ENCODE measurements around the gene ARL14EPL.
"Not testable (repeated sequence)": the region's sequence is repeated elsewhere in the genome, so short reads cannot be mapped to it uniquely, and the experiment has no call there.

The ARL14EPL gene

GRCh38 chr5:116046823-116047222, 14.6 kb downstream of the ARL14EPL start:
- no peak for DNase-seq (ENCODE audit: low spot score)

DNA sequence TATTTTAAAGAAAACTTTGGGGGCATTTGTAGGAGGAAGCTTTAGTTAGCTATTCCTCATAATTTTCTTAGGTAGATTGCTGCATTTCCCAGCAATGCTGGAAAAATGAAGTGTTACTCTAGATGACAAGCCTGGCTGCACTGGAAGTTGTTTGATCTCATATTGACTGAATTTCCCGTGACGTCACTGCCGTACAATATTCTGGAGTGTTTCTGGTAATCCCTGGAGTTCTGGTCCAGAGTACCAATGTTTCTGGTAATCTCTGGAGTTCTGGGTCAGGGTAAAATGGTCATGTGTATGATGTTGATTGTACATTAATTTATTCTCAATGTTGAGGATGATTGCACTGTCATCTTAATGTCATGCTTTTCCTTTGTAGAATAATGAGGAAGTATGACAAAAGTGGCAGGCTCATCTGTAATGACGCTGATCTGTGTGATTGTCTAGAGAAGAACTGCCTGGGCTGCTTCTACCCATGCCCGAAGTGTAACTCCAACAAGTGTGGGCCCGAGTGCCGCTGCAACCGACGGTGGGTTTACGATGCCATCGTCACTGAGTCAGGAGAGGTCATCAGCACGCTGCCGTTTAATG, 26.2 kb downstream of the ARL14EPL start:
- no peak for DNase-seq (ENCODE audit: low spot score)

DNA sequence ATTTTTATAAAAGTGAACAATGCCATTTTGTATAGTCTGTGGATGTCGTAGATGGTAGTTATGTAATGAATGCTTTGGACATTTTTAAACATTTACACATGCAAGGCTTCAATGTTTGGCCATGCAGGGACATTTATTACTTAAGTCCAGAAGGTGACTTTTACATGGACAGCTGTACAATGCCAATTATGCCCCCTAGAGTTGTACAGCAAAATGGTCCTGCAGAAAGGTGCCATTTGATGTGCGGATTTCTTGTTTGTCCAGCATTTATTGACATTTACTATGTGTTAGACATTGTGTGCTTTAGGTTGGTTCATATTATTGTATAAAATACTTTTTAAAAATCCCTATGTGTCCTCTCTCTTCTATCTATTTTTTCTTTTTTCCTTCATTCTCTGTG, 30.1 kb downstream of the ARL14EPL start:
- no peak for DNase-seq (ENCODE audit: low spot score)

GRCh38 chr5:116063950-116064349, 31.7 kb downstream of the ARL14EPL start:
- no peak for DNase-seq (ENCODE audit: low spot score)

DNA sequence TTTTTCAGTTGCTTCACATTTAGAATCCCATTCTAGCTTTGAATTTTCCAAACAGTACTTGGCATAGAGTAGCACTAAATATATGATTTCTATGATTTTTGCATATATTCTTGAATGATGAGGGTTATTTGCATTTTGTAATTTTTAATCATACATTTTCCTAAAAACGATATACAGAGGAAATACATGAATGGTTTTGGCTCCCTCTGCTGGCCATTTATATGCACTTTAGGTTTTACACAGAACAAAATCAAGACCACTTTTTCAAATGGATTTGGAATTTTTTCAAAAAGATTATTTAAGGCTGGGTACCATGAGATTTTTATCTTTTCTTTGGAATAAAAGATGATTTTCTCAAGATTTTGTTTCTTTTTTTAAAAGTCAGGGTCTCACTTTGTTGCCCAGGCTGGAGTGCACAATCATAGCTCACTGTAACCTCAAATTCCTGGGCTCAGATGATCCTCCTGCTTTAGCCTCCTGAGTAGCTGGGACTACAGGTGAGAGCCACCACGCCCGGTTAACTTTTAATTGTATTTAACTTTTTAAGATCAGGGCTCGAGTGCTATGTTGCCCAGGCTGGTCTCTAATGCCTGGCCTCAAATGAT, 35.9 kb downstream of the ARL14EPL start:
- DNase-seq (ENCODE audit: low spot score): peak; percentile 77

- no peak for DNase-seq (ENCODE audit: low spot score)
Observed at GRCh38 chr5:116071211-116071610, 38.9 kb downstream of the ARL14EPL start.

GRCh38 chr5:116075191-116075831, 43.0 kb downstream of the ARL14EPL start:
- peak; percentile 65 for DNase-seq (ENCODE audit: low spot score)

GRCh38 chr5:116076496-116076895, 44.2 kb downstream of the ARL14EPL start:
- peak; percentile 78 for DNase-seq (ENCODE audit: low spot score)

- DNase-seq (ENCODE audit: low spot score): no peak
Observed at GRCh38 chr5:116078199-116078598, 45.9 kb downstream of the ARL14EPL start.

GRCh38 chr5:116084287-116084691, 52.0 kb downstream of the ARL14EPL start:
- DNase-seq (ENCODE audit: low spot score): no peak

- peak; percentile 89 for DNase-seq (ENCODE audit: low spot score)
Observed at GRCh38 chr5:116084871-116085715, 52.8 kb downstream of the ARL14EPL start, which contains the start of gene COMMD10. Gene COMMD10 (plus strand): TSS chr5:116085025.

DNA sequence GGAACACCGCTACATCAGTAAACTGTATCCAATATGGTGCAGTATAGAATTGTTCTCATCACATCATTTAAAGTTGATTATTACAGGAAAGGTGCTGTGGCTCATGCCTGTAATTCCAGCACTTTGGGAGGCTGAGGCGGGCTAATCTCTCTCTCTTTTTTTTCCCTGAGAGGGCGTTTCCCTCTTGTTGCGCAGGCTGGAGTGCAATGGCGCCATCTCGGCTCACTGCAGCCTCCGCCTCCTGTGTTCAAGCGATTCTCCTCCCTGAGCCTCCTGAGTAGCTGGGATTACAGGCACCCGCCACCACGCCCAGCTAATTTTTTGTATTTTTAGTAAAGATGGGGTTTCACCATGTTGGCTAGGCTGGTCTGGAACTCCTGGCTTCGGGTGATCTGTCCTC, 54.0 kb downstream of the ARL14EPL start:
- DNase-seq (ENCODE audit: low spot score): not testable (repeated sequence)

GRCh38 chr5:116088062-116088461, 55.8 kb downstream of the ARL14EPL start:
- DNase-seq (ENCODE audit: low spot score): no peak

DNA sequence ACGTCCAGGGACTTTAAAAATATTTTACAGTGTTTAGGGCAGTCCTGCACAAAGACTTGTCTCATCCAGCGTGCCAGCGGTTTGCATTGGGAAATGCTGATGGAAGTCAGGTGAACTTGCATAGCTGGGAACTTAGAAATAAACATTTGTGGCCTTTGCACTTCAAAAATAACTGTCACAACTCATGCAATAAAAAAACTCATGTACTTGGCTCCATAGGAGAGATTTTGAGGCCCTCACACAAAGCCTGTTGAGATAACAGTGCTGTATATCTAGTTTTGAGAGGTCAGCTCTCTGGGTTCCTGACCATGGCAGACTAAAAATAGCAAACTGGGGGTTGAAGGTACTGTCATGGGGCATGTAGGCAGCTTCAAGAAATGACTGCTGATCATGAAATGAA, 58.0 kb downstream of the ARL14EPL start:
- DNase-seq (ENCODE audit: low spot score): no peak

- no peak for DNase-seq (ENCODE audit: low spot score)
Observed at GRCh38 chr5:116091416-116091815, 59.1 kb downstream of the ARL14EPL start.

- DNase-seq (ENCODE audit: low spot score): no peak
Observed at GRCh38 chr5:116097301-116097700, 65.0 kb downstream of the ARL14EPL start.

DNA sequence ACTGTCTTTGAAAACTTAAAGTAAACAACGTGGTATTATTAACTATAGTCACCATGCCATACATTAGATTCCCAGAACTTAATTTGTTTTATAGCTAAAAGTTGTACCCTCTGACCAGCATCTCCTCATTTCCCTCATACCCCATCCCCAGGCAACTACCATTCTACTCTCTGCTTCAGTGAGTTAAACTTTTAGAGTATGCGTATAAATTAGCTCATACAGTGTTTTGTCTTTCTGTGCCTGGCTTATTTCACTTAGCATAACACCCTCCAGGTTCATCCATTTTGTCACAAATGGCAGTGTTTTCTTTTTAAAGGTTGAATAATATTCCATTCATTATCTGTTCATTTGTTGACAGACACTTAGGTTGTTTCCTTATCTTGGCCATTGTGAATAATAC, 66.7 kb downstream of the ARL14EPL start:
- no peak for DNase-seq (ENCODE audit: low spot score)

DNA sequence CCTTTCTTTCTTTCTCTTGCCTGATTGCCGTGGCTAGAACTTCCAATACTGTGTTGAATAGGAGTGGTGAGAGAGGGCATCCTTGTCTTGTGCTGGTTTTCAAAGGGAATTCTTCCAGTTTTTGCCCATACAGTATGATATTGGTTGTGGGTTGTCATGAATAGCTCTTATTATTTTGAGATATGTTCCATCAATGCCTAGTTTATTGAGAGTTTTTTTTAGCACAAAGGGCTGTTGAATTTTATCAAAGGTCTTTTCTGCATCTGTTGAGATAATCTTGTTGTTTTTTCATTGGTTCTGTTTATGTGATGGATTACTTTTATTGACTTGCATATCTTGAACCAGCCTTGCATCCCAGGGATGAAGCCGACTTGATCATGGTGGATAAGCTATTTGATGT, 72.7 kb downstream of the ARL14EPL start:
- not testable (repeated sequence) for DNase-seq (ENCODE audit: low spot score)

All from NAMALWA (cell line).